Breast epithelium (tissue), 3 donors: ENCODE data around the gene RPUSD1.

Experiments
- POLR2A ChIP-seq: fragments of 450-650 bp; IDR thresholded peaks from one replicate; pipeline ENCODE4 v1.6.1; 2016; ENCODE audit warnings: antibody characterized with exemption, mild to moderate bottlenecking, moderate library complexity
- POLR2AphosphoS5 ChIP-seq, 3 donors: sonication (generic); formaldehyde crosslinking; IDR thresholded peaks; one replicate each; pipeline ENCODE4 v1.6.1; 2017; ENCODE audit warnings: antibody characterized with exemption in 3 of 3
- TF ChIP-seq, protein P1 (sequence below), 3 donors: fragments of 450-650 bp; IDR thresholded peaks; one replicate each; pipeline ENCODE4 v1.5.1; 2016 to 2017; ENCODE audit warnings: antibody characterized with exemption in 3 of 3, mild to moderate bottlenecking in 3 of 3, moderate library complexity in 3 of 3

GRCh38 chr16:778909-779527 lies 9.2 kb downstream of the RPUSD1 start:
- TF ChIP-seq, protein P1, sequence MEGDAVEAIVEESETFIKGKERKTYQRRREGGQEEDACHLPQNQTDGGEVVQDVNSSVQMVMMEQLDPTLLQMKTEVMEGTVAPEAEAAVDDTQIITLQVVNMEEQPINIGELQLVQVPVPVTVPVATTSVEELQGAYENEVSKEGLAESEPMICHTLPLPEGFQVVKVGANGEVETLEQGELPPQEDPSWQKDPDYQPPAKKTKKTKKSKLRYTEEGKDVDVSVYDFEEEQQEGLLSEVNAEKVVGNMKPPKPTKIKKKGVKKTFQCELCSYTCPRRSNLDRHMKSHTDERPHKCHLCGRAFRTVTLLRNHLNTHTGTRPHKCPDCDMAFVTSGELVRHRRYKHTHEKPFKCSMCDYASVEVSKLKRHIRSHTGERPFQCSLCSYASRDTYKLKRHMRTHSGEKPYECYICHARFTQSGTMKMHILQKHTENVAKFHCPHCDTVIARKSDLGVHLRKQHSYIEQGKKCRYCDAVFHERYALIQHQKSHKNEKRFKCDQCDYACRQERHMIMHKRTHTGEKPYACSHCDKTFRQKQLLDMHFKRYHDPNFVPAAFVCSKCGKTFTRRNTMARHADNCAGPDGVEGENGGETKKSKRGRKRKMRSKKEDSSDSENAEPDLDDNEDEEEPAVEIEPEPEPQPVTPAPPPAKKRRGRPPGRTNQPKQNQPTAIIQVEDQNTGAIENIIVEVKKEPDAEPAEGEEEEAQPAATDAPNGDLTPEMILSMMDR (IDR thresholded peaks at IDR 0.05): no peak
- no peak for TF ChIP-seq POLR2AphosphoS5 (IDR thresholded peaks at IDR 0.05)
- TF ChIP-seq POLR2A: no peak
